ENCODE measurements around the gene THRA. TPM values are rescaled to one million over a fixed set of nuclear protein-coding genes. Genes with fewer than 3 reads are reported as not detected.

THRA gene
- polyA plus RNA-seq, 1 of the 3 experiments (the other 2 are of a cell fraction): 23.1 TPM

DNA sequence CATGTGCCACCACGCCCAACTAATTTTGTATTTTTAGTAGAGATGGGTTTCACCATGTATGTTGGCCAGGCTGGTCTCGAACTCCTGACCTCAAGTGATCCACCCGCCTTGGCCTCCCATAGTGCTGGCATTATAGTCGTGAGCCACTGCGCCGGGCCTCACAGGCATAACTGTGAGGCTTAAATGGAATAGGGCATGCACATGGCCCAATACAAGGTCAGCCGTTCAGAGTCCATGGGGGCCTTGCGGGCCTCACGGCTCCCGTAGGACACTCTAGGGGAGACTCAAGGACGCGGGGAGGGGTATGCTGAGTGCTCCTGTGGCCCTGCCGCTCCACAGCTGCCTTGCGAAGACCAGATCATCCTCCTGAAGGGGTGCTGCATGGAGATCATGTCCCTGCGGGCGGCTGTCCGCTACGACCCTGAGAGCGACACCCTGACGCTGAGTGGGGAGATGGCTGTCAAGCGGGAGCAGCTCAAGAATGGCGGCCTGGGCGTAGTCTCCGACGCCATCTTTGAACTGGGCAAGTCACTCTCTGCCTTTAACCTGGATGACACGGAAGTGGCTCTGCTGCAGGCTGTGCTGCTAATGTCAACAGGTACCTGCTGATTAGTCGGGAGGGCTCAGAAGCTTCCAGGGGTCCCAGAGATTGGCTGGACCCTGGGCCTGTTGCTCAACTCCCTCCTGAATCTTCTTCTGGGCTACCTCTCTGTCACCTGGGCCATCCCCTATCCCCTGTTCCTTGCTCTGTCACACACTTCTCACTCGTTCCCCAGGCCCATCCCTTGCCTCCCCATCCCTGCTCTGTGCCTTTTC is 25.3 kb downstream of the THRA start:
- no peak overlapping the region for H3K4me3 ChIP-seq (ENCODE audit: low read depth in 2 of 2, low read length in 1 of 2)
- no peaks in the 10 kb centered on the region for H3K79me2 ChIP-seq (ENCODE audit: insufficient read depth)
- no peak overlapping the region for H3K27ac ChIP-seq (ENCODE audit: low read depth in 2 of 2, low read length in 1 of 2)
- TF ChIP-seq MEF2A (IDR thresholded peaks at IDR 0.05; ENCODE audit: borderline replicate concordance, low read depth) (no peak), NFIC (IDR thresholded peaks at IDR 0.05; ENCODE audit: borderline replicate concordance) (no peak), TAF1 (IDR thresholded peaks at IDR 0.05; ENCODE audit: borderline replicate concordance, low read depth, low read length) (no peak), FOSL2 (IDR thresholded peaks at IDR 0.05; ENCODE audit: borderline replicate concordance, low read depth) (no peak), EP300 (IDR thresholded peaks at IDR 0.05; ENCODE audit: borderline replicate concordance in 1 of 2, low read depth in 1 of 2, low read length in 1 of 2) (no peak), SMC3 (IDR thresholded peaks at IDR 0.05; ENCODE audit: low read depth, low read length) (no peak), YY1 (IDR thresholded peaks at IDR 0.05; ENCODE audit: low read depth) (no peak), CHD2 (IDR thresholded peaks at IDR 0.05; ENCODE audit: low read length, partially characterized antibody) (no peak), NRF1 (IDR thresholded peaks at IDR 0.05; ENCODE audit: low read depth, low read length) (no peak), TEAD4 (IDR thresholded peaks at IDR 0.05; ENCODE audit: borderline replicate concordance, insufficient read depth) (no peak), EZH2phosphoT487 (IDR thresholded peaks at IDR 0.05; ENCODE audit: borderline replicate concordance, low read depth) (no peak), POLR2AphosphoS5 (IDR thresholded peaks at IDR 0.05; ENCODE audit: low read depth, low read length) (no peak), RCOR1 (IDR thresholded peaks at IDR 0.05; ENCODE audit: low read length) (no peak), MXI1 (IDR thresholded peaks at IDR 0.05; ENCODE audit: low read depth, low read length) (no peak)
- TF ChIP-seq, protein P1, sequence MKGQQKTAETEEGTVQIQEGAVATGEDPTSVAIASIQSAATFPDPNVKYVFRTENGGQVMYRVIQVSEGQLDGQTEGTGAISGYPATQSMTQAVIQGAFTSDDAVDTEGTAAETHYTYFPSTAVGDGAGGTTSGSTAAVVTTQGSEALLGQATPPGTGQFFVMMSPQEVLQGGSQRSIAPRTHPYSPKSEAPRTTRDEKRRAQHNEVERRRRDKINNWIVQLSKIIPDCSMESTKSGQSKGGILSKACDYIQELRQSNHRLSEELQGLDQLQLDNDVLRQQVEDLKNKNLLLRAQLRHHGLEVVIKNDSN (IDR thresholded peaks at IDR 0.05; ENCODE audit: borderline replicate concordance, low read depth): no peak
- TF ChIP-seq, protein P2, sequence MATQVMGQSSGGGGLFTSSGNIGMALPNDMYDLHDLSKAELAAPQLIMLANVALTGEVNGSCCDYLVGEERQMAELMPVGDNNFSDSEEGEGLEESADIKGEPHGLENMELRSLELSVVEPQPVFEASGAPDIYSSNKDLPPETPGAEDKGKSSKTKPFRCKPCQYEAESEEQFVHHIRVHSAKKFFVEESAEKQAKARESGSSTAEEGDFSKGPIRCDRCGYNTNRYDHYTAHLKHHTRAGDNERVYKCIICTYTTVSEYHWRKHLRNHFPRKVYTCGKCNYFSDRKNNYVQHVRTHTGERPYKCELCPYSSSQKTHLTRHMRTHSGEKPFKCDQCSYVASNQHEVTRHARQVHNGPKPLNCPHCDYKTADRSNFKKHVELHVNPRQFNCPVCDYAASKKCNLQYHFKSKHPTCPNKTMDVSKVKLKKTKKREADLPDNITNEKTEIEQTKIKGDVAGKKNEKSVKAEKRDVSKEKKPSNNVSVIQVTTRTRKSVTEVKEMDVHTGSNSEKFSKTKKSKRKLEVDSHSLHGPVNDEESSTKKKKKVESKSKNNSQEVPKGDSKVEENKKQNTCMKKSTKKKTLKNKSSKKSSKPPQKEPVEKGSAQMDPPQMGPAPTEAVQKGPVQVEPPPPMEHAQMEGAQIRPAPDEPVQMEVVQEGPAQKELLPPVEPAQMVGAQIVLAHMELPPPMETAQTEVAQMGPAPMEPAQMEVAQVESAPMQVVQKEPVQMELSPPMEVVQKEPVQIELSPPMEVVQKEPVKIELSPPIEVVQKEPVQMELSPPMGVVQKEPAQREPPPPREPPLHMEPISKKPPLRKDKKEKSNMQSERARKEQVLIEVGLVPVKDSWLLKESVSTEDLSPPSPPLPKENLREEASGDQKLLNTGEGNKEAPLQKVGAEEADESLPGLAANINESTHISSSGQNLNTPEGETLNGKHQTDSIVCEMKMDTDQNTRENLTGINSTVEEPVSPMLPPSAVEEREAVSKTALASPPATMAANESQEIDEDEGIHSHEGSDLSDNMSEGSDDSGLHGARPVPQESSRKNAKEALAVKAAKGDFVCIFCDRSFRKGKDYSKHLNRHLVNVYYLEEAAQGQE (IDR thresholded peaks at IDR 0.05; ENCODE audit: low read depth, low read length): no peak
- TF ChIP-seq, protein P3, sequence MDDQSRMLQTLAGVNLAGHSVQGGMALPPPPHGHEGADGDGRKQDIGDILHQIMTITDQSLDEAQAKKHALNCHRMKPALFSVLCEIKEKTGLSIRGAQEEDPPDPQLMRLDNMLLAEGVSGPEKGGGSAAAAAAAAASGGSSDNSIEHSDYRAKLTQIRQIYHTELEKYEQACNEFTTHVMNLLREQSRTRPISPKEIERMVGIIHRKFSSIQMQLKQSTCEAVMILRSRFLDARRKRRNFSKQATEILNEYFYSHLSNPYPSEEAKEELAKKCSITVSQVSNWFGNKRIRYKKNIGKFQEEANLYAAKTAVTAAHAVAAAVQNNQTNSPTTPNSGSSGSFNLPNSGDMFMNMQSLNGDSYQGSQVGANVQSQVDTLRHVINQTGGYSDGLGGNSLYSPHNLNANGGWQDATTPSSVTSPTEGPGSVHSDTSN (IDR thresholded peaks at IDR 0.05): no peak
- TF ChIP-seq, protein P4, sequence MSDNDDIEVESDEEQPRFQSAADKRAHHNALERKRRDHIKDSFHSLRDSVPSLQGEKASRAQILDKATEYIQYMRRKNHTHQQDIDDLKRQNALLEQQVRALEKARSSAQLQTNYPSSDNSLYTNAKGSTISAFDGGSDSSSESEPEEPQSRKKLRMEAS (IDR thresholded peaks at IDR 0.05; ENCODE audit: low read depth): no peak
- H4K20me1 ChIP-seq (ENCODE audit: insufficient read depth): no peaks in the 10 kb centered on the region
- peaks cover 2 to 16% of the 10 kb centered on the region in 2 experiments for H3K36me3 ChIP-seq (replicated peaks in 1 of 2; ENCODE audit: control insufficient read depth in 1 of 2, insufficient read depth in 2 of 2, low read length in 1 of 2)
- no peak overlapping the region for H3K9ac ChIP-seq
- H3K4me1 ChIP-seq (ENCODE audit: control insufficient read depth in 1 of 2, insufficient read depth in 2 of 2, low read depth in 1 of 2, low read length in 1 of 2): no peaks in the 10 kb centered on the region; a peak in 1 of 4 replicates
- H3F3A ChIP-seq (replicated peaks; ENCODE audit: insufficient read depth): peaks cover 7% of the 10 kb centered on the region
- H3K27me3 ChIP-seq (ENCODE audit: insufficient read depth): no peaks in the 10 kb centered on the region
- CTCF ChIA-PET: interaction anchor here (3.8 kb wide), 1 partner anchor 13 kb away, joined by 34 read pairs; no protein-coding TSS in a partner anchor
- no peak overlapping the region for H2AFZ ChIP-seq (ENCODE audit: low read depth)
- H3K4me2 ChIP-seq: no peak overlapping the region
- no peaks in the 10 kb centered on the region for H3K9me2 ChIP-seq
- no peaks in the 10 kb centered on the region for H3K9me3 ChIP-seq
- POLR2A ChIA-PET: no interaction called here
- WGBS (ENCODE audit: low lambda C conversion rate): 95% methylated on average over 14 of the region's 28 CpGs
- no peak for DNase-seq

Data from SK-N-SH (cell line).